H1 (cell line): ENCODE data around the gene FMN2. TPM values are rescaled to one million over a fixed set of nuclear protein-coding genes. Genes with fewer than 3 reads are reported as not detected.

Experiments
- CTCF ChIA-PET: fragments of 300-600 bp; sonication (Branson Sonifier 250); formaldehyde crosslinking; loops from one replicate; lab custom pipeline; 2021; ENCODE audit not compliant: partially characterized antibody; lab: Charles Lee
- POLR2A ChIA-PET: fragments of 300-600 bp; sonication (Branson Sonifier 250); formaldehyde crosslinking; loops from one replicate; lab custom pipeline; 2021; ENCODE audit warnings: inconsistent platforms; ENCODE audit not compliant: partially characterized antibody; lab: Charles Lee
- DNase-seq, 2 experiments: peaks; one replicate each; pipeline versions ENCODE4 v3.0.0 to v3.0.0-alpha.2; 2010 to 2022; ENCODE audit warnings: low spot score in 2 of 2, low read depth in 1 of 2, mixed read lengths in 1 of 2
- FAIRE-seq: peaks from 2 replicates; lab custom pipeline; 2011; peaks lifted over from hg19 to GRCh38; lab: Jason Lieb, UNC
- H2AFZ ChIP-seq: 2 replicates; pipeline ENCODE4 v1.8.1; 2012; ENCODE audit warnings: low read length, inconsistent platforms
- H2AK5ac ChIP-seq: 2 replicates; pipeline ENCODE4 v1.6.1; 2013; ENCODE audit warnings: low read depth, low read length
- H2BK120ac ChIP-seq: replicated peaks from 2 replicates; pipeline ENCODE3; 2013; ENCODE audit warnings: low read depth, low read length, inconsistent platforms
- H2BK12ac ChIP-seq: 2 replicates; pipeline ENCODE4 v1.6.1; 2013; ENCODE audit warnings: low read depth, low read length
- H2BK15ac ChIP-seq: 2 replicates; pipeline ENCODE4 v1.6.1; 2013; ENCODE audit warnings: low read length
- H2BK20ac ChIP-seq: 2 replicates; pipeline ENCODE4 v1.6.1; 2013; ENCODE audit warnings: low read length
- H2BK5ac ChIP-seq: 2 replicates; pipeline ENCODE4 v1.6.1; 2013; ENCODE audit warnings: low read depth, low read length
- H3K14ac ChIP-seq: 2 replicates; pipeline ENCODE4 v1.6.1; 2013; ENCODE audit warnings: inconsistent platforms; ENCODE audit not compliant: insufficient read length
- H3K18ac ChIP-seq: 2 replicates; pipeline ENCODE4 v1.6.1; 2013; ENCODE audit warnings: low read length; ENCODE audit errors: extremely low read depth
- H3K23ac ChIP-seq: 2 replicates; pipeline ENCODE4 v1.6.1; 2013; ENCODE audit warnings: inconsistent platforms; ENCODE audit not compliant: insufficient read length
- H3K23me2 ChIP-seq: 2 replicates; pipeline ENCODE4 v1.6.1; 2013; ENCODE audit warnings: low read depth, low read length
- H3K27ac ChIP-seq: 2 replicates; pipeline ENCODE4 v1.6.1; 2011; ENCODE audit warnings: low read depth, low read length, inconsistent platforms
- H3K27me3 ChIP-seq, 4 experiments: replicated peaks in 1 of 4; 1 replicate in 1 of 4; 2 replicates in 3 of 4; pipeline versions ENCODE4 v1.6.1 to v1.8.1; 2011 to 2013; ENCODE audit warnings: low read length in 3 of 4, mild to moderate bottlenecking in 3 of 4, inconsistent platforms in 2 of 4, mixed read lengths in 2 of 4, moderate library complexity in 1 of 4; ENCODE audit not compliant: control insufficient read depth in 3 of 4, insufficient read depth in 3 of 4; ENCODE audit errors: extremely low read depth in 1 of 4
- H3K36me3 ChIP-seq, 4 experiments: 2 replicates each; pipeline versions ENCODE4 v1.6.1 to v1.8.1; 2011 to 2013; ENCODE audit warnings: mild to moderate bottlenecking in 4 of 4, low read length in 3 of 4, moderate library complexity in 2 of 4, control low read depth in 1 of 4, inconsistent platforms in 1 of 4; ENCODE audit not compliant: insufficient read depth in 4 of 4, control insufficient read depth in 2 of 4
- H3K4ac ChIP-seq: replicated peaks from 2 replicates; pipeline ENCODE3; 2013; ENCODE audit warnings: low read length, low read depth, mixed read lengths, inconsistent platforms; ENCODE audit not compliant: insufficient read length
- H3K4me1 ChIP-seq, 4 experiments: replicated peaks in 1 of 4; 1 replicate in 1 of 4; 2 replicates in 3 of 4; pipeline versions ENCODE4 v1.6.1 to v1.8.1; 2011 to 2013; ENCODE audit warnings: low read length in 3 of 4, inconsistent platforms in 2 of 4, mixed read lengths in 1 of 4; ENCODE audit not compliant: insufficient read depth in 4 of 4, control insufficient read depth in 3 of 4
- H3K4me2 ChIP-seq, 2 experiments: 2 replicates each; pipeline versions ENCODE4 v1.6.1 to v1.8.1; 2011 to 2013; ENCODE audit warnings: low read depth in 2 of 2, low read length in 2 of 2, control low read depth in 1 of 2, inconsistent platforms in 1 of 2, mild to moderate bottlenecking in 1 of 2; ENCODE audit not compliant: insufficient read depth in 1 of 2
- H3K4me3 ChIP-seq, 4 experiments: fragments of 200-600, 300-600 bp in 1 of 4; sonication (generic), shearing (Covaris generic), sonication (Bioruptor Twin) in 1 of 4; 2 replicates each; pipeline versions ENCODE4 v1.5.1 to v1.8.1; 2011 to 2016; ENCODE audit warnings: low read length in 4 of 4, low read depth in 3 of 4, control low read depth in 2 of 4, inconsistent platforms in 2 of 4, mild to moderate bottlenecking in 2 of 4, mixed read lengths in 1 of 4, moderate library complexity in 1 of 4; ENCODE audit not compliant: insufficient read depth in 2 of 4; ENCODE audit errors: extremely low read depth in 1 of 4
- H3K56ac ChIP-seq: replicated peaks from 2 replicates; pipeline ENCODE3; 2013; ENCODE audit warnings: low read depth, mild to moderate bottlenecking, mixed read lengths, low read length, inconsistent platforms; ENCODE audit not compliant: insufficient read length
- H3K79me1 ChIP-seq: 2 replicates; pipeline ENCODE4 v1.6.1; 2013; ENCODE audit warnings: low read depth, low read length, control low read depth
- H3K79me2 ChIP-seq, 2 experiments: 2 replicates each; pipeline versions ENCODE4 v1.6.1 to v1.8.1; 2012 to 2013; ENCODE audit warnings: low read length in 2 of 2, mild to moderate bottlenecking in 2 of 2, inconsistent platforms in 1 of 2; ENCODE audit not compliant: insufficient read depth in 2 of 2, control insufficient read depth in 1 of 2
- H3K9ac ChIP-seq, 4 experiments: replicated peaks in 1 of 4; 1 replicate in 1 of 4; 2 replicates in 3 of 4; pipeline versions ENCODE4 v1.6.1 to v1.8.1; 2011 to 2013; ENCODE audit warnings: low read depth in 3 of 4, low read length in 3 of 4, control low read depth in 2 of 4, mild to moderate bottlenecking in 2 of 4, moderate library complexity in 2 of 4, inconsistent platforms in 1 of 4; ENCODE audit errors: extremely low read depth in 1 of 4
- H3K9me3 ChIP-seq, 2 experiments: 2 replicates each; pipeline versions ENCODE4 v1.6.1 to v1.8.1; 2012 to 2013; ENCODE audit warnings: mild to moderate bottlenecking in 2 of 2, moderate library complexity in 2 of 2, control low read depth in 1 of 2, inconsistent platforms in 1 of 2, low read depth in 1 of 2, low read length in 1 of 2, mixed read lengths in 1 of 2; ENCODE audit not compliant: insufficient read depth in 2 of 2
- H4K20me1 ChIP-seq, 2 experiments: replicated peaks in 1 of 2; 2 replicates each; pipeline versions ENCODE3 to v1.8.1; 2011 to 2013; ENCODE audit warnings: inconsistent platforms in 2 of 2, low read length in 2 of 2, mild to moderate bottlenecking in 1 of 2; ENCODE audit not compliant: insufficient read depth in 2 of 2, control insufficient read depth in 1 of 2
- H4K5ac ChIP-seq: 2 replicates; pipeline ENCODE4 v1.6.1; 2013; ENCODE audit warnings: low read length, low read depth, mixed read lengths, inconsistent platforms; ENCODE audit not compliant: insufficient read length
- H4K8ac ChIP-seq: 2 replicates; pipeline ENCODE4 v1.8.0; 2013; ENCODE audit warnings: mild to moderate bottlenecking, moderate library complexity, low read length, inconsistent platforms; ENCODE audit not compliant: insufficient read depth; ENCODE audit errors: extremely low read depth
- H4K91ac ChIP-seq: replicated peaks from 2 replicates; pipeline ENCODE3; 2013; ENCODE audit warnings: low read length, mixed read lengths, inconsistent platforms; ENCODE audit not compliant: insufficient read length
- BACH1 ChIP-seq: IDR thresholded peaks from 2 replicates; pipeline ENCODE4 v1.6.1; 2012; ENCODE audit warnings: low read length, improper control_type of control experiment
- BCL11A ChIP-seq, 2 experiments: IDR thresholded peaks; one replicate each; pipeline ENCODE4 v1.6.1; 2011; ENCODE audit warnings: low read depth in 2 of 2, low read length in 2 of 2, mild to moderate bottlenecking in 2 of 2
- CHD1 ChIP-seq: IDR thresholded peaks from 2 replicates; pipeline ENCODE4 v1.6.1; 2012; ENCODE audit warnings: low read depth, low read length, improper control_type of control experiment
- KDM5A ChIP-seq: fragments of 200-600 bp; IDR thresholded peaks from 2 replicates; pipeline ENCODE4 v1.7.1; 2012; ENCODE audit warnings: mild to moderate bottlenecking, low read length, inconsistent platforms, mixed read lengths
- NANOG ChIP-seq: IDR thresholded peaks from 2 replicates; pipeline ENCODE4 v1.6.1; 2011; ENCODE audit warnings: low read length, low read depth, mild to moderate bottlenecking, inconsistent platforms; ENCODE audit not compliant: insufficient read depth, poor library complexity, severe bottlenecking
- SIN3A ChIP-seq, 2 experiments: IDR thresholded peaks in 1 of 2; conservative IDR thresholded peaks in 1 of 2; 2 replicates each; pipeline ENCODE4 v1.6.1; 2011 to 2012; ENCODE audit warnings: low read length in 2 of 2, improper control_type of control experiment in 1 of 2, low read depth in 1 of 2, mild to moderate bottlenecking in 1 of 2
- SIRT6 ChIP-seq: IDR thresholded peaks from one replicate; pipeline ENCODE4 v1.7.1; 2012; ENCODE audit warnings: low read length, inconsistent platforms
- TEAD4 ChIP-seq: IDR thresholded peaks from 2 replicates; pipeline ENCODE4 v1.6.1; 2012; ENCODE audit warnings: low read depth, low read length, inconsistent platforms, mixed read lengths
- WGBS, 2 experiments: shearing (Covaris generic) in 1 of 2; methylation state at CpG; one replicate each; pipeline versions ENCODE4 v1.1.6 to v1.1.7; 2013 to 2015; ENCODE audit warnings: low lambda C conversion rate in 2 of 2, mixed read lengths in 2 of 2, inconsistent platforms in 1 of 2, low coverage in 1 of 2, missing lambda C conversion rate in 1 of 2; ENCODE audit not compliant: insufficient replicate concordance in 2 of 2, insufficient coverage in 1 of 2, insufficient read length in 1 of 2; ENCODE audit errors: extremely low coverage in 1 of 2, missing lambda C conversion rate in 1 of 2; 5-methylcytosine and 5-hydroxymethylcytosine counted together
- polyA plus RNA-seq, 7 experiments: library from polyadenylated mRNA; depleted of rRNA in 3 of 7; stranded (reverse) in 5 of 7; unstranded in 2 of 7; fragments of >200 nt in 5 of 7; fragments of 200-250 nt in 2 of 7; gene quantifications; 1 replicate in 5 of 7; 2 replicates in 1 of 7; 4 replicates in 1 of 7; pipeline versions ENCODE4 v1.2.1 to v1.2.3, GENCODE V29; 2011 to 2013; ENCODE audit warnings: missing spikeins in 2 of 7, mixed read lengths in 2 of 7
- total RNA-seq: library from RNA; stranded (reverse); fragmentation: NEBNext Ultra II Directional; extraction: Animal tissue kit (Norgen Biotek cat#: 25700); gene quantifications from 2 replicates; pipeline ENCODE4 v1.2.1, GENCODE V29; 2021
- TF ChIP-seq, protein P1 (sequence below): IDR thresholded peaks from 2 replicates; pipeline ENCODE4 v1.6.1; 2012; ENCODE audit warnings: low read length, inconsistent platforms

FMN2 gene
- total and polyA plus RNA-seq, 2 of the 8 experiments (the other 6 are each of a cell fraction or from before 2014, with no cell fraction given): 0.83 to 2.0 TPM

DNA sequence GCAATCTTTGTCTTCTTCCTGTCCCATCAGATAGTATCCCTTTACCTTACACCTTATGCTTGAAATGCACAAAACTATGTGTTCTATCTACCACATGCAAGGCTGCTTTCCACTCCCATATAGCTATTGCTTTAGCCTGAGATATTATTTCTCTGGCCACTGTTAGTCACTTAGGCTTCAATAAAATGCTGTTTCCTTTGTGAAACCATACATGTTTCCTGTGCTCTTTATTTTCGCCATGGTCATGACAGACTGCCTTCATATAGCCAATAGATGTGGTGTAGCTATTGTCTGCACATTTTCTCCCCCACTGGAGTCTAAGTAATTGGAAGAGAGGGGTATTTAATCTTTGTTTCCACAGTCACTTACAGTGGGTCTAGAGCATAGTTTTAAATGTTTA is 411.9 kb downstream of the FMN2 start:
- Histone ChIP-seq H3K27ac (no peak overlapping the region), H3K9me3 (no peaks in the 10 kb centered on the region), H3K18ac (no peak overlapping the region), H2BK12ac (no peak overlapping the region), H2BK15ac (no peak overlapping the region), H2BK120ac (no peak overlapping the region), H3K4me3 (no peak overlapping the region), H3K36me3 (no peaks in the 10 kb centered on the region), H3K23me2 (no peaks in the 10 kb centered on the region), H3K4ac (no peak overlapping the region), H3K4me1 (no peaks in the 10 kb centered on the region), H2AFZ (no peak overlapping the region), H4K5ac (no peak overlapping the region), H3K79me1 (no peaks in the 10 kb centered on the region), H4K8ac (no peak overlapping the region), H4K20me1 (no peaks in the 10 kb centered on the region), H2BK5ac (no peak overlapping the region), H3K4me2 (no peak overlapping the region), H3K56ac (no peak overlapping the region), H3K79me2 (no peaks in the 10 kb centered on the region), H2BK20ac (no peak overlapping the region), H2AK5ac (no peak overlapping the region), H3K23ac (no peak overlapping the region), H3K14ac (no peak overlapping the region), H3K27me3 (no peaks in the 10 kb centered on the region), H4K91ac (no peak overlapping the region), H3K9ac (no peak overlapping the region)
- FAIRE-seq: no peak
- ChIA-PET POLR2A (no interaction called here), CTCF (interaction anchor here (1.0 to 1.3 kb wide), 3 partner anchors 10 to 354 kb away, joined by 3 to 5 read pairs (median 3); no protein-coding TSS in a partner anchor)
- DNase-seq: no peak
- 0% methylated on average over 1 of the region's 1 CpG; no CpG with 5 or more reads in 1 of the 2 experiments for WGBS, 2 experiments
- TF ChIP-seq BACH1 (no peak), BCL11A (IDR thresholded peaks at IDR 0.05; ENCODE audit: low read depth in 2 of 2, low read length in 2 of 2) (no peak), KDM5A (no peak), CHD1 (no peak), SIRT6 (no peak), TEAD4 (no peak), SIN3A (conservative IDR thresholded peaks at IDR 0.05 in 1 of 2, IDR thresholded peaks at IDR 0.05 in 1 of 2; ENCODE audit: low read depth in 1 of 2, low read length in 2 of 2) (no peak), NANOG (no peak)
- TF ChIP-seq, protein P1, sequence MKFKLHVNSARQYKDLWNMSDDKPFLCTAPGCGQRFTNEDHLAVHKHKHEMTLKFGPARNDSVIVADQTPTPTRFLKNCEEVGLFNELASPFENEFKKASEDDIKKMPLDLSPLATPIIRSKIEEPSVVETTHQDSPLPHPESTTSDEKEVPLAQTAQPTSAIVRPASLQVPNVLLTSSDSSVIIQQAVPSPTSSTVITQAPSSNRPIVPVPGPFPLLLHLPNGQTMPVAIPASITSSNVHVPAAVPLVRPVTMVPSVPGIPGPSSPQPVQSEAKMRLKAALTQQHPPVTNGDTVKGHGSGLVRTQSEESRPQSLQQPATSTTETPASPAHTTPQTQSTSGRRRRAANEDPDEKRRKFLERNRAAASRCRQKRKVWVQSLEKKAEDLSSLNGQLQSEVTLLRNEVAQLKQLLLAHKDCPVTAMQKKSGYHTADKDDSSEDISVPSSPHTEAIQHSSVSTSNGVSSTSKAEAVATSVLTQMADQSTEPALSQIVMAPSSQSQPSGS: no peak
